Esophagus muscularis mucosa (tissue), 4 donors: ENCODE measurements around the gene MFSD12.

Source experiments
- CTCF ChIP-seq, 3 experiments: fragments of 200-600 bp in 2 of 3; fragments of 450-650 bp in 1 of 3; sonication (generic) in 2 of 3; IDR thresholded peaks; one replicate each; pipeline ENCODE4 v1.5.1; 2017 to 2019; ENCODE audit warnings: antibody characterized with exemption in 3 of 3, mild to moderate bottlenecking in 2 of 3, moderate library complexity in 1 of 3
- EP300 ChIP-seq: sonication (generic); formaldehyde crosslinking; IDR thresholded peaks from one replicate; pipeline ENCODE4 v1.6.1; 2017; ENCODE audit warnings: antibody characterized with exemption
- POLR2A ChIP-seq: fragments of 450-650 bp; IDR thresholded peaks from one replicate; pipeline ENCODE4 v1.6.1; 2017; ENCODE audit warnings: antibody characterized with exemption, moderate library complexity, mild to moderate bottlenecking, low read depth
- POLR2AphosphoS5 ChIP-seq, 2 donors: sonication (generic); formaldehyde crosslinking; IDR thresholded peaks; one replicate each; pipeline ENCODE4 v1.6.1; 2017; ENCODE audit warnings: antibody characterized with exemption in 2 of 2

- no peak for TF ChIP-seq POLR2A
- no peak for TF ChIP-seq CTCF (IDR thresholded peaks at IDR 0.05)
- TF ChIP-seq EP300, result no peak
- no peak for TF ChIP-seq POLR2AphosphoS5 (IDR thresholded peaks at IDR 0.05)
Observed at GRCh38 chr19:3593156-3593555, 35.8 kb upstream of the MFSD12 start.
